ENCODE measurements around the gene HOXA4. TPM values are rescaled to one million over a fixed set of nuclear protein-coding genes. Genes with fewer than 3 reads are reported as not detected.

HOXA4 gene
- total and polyA plus RNA-seq, 3 donors from 2014 or later, result 1.7 to 3.4 (median 3.3) TPM

DNA sequence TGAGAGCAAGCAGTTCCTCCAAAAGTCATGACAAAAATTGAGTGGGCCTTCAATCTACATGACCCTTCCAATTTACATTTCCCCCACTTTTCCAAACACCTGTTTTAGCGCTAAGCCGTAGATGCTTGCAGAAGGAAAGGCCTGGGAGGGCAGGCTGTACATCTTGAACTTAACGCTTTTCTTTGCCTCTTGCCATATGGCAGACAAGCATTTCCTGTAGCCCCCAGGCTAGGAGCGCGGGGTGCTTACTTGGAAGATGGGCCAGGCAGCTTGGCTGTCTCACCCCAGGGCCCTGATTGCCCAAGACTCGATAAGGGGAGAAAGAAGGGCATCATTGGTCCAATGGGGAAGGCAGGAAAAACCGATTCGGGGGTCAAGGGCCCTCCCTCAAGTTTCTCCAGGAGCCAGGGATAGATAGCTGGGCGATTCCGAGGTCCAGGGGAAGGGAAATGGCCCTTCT lies 41.8 kb upstream of the HOXA4 start:
- WGBS, 2 donors, result 18 to 19% methylated on average over 9 to 10 of the region's 10 CpGs
- intact Hi-C loops (cut with DNase I; ENCODE audit: low total_unique reads), result no loop called here
- no peaks in the 10 kb centered on the region for H3K36me3 ChIP-seq (ENCODE audit: low read depth, missing control alignments)
- no peak for DNase-seq
- H3K4me3 ChIP-seq, result no peak overlapping the region
- H3K9me3 ChIP-seq, result no peaks in the 10 kb centered on the region
- H3K27me3 ChIP-seq, result no peaks in the 10 kb centered on the region
- no peak overlapping the region for H3K27ac ChIP-seq
- peaks cover 12% of the 10 kb centered on the region for H3K4me1 ChIP-seq
- TF ChIP-seq POLR2A (IDR thresholded peaks at IDR 0.05), result no peak
- TF ChIP-seq, protein P1, sequence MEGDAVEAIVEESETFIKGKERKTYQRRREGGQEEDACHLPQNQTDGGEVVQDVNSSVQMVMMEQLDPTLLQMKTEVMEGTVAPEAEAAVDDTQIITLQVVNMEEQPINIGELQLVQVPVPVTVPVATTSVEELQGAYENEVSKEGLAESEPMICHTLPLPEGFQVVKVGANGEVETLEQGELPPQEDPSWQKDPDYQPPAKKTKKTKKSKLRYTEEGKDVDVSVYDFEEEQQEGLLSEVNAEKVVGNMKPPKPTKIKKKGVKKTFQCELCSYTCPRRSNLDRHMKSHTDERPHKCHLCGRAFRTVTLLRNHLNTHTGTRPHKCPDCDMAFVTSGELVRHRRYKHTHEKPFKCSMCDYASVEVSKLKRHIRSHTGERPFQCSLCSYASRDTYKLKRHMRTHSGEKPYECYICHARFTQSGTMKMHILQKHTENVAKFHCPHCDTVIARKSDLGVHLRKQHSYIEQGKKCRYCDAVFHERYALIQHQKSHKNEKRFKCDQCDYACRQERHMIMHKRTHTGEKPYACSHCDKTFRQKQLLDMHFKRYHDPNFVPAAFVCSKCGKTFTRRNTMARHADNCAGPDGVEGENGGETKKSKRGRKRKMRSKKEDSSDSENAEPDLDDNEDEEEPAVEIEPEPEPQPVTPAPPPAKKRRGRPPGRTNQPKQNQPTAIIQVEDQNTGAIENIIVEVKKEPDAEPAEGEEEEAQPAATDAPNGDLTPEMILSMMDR (IDR thresholded peaks at IDR 0.05), result no peak

DNA sequence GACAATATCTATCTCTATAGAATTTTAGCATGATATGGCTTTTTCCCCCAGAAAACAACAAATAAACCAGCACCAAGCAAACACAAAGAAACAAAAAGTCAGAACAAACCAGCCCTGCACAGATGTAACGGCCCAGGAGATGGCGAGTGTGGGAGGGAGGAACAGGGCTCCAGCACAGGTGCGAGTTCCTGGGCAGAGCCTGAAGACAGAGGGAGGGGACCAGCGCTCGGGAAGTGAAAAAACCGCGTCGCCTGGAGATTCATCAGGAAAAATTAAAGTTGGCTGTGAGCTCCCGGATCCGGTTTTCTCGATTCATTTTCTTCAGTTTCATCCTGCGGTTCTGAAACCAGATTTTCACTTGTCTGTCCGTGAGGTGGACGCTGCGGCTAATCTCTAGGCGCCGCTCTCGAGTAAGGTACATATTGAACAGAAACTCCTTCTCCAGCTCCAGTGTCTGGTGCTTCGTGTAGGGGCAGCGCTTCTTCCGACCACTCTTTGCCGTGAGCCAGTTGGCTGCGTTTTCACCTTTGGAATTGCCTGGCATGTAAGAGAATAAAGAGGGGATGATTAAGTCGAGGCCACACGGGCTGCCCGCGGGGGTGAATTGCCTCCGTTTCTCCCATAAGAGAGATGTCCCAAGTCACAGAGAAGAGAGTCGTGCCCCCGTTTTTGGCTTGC lies 41.2 kb upstream of the HOXA4 start:
- no peak for DNase-seq
- no peaks in the 10 kb centered on the region for H3K9me3 ChIP-seq
- H3K4me1 ChIP-seq, result peaks cover 12% of the 10 kb centered on the region
- TF ChIP-seq, protein P1 (IDR thresholded peaks at IDR 0.05), result no peak
- no peak for TF ChIP-seq POLR2A (IDR thresholded peaks at IDR 0.05)
- H3K4me3 ChIP-seq, result no peak overlapping the region
- H3K36me3 ChIP-seq (ENCODE audit: low read depth, missing control alignments), result no peaks in the 10 kb centered on the region
- 12 to 13% methylated on average over 30 of the region's 30 CpGs for WGBS, 2 donors
- H3K27me3 ChIP-seq, result peaks cover under 1% of the 10 kb centered on the region
- intact Hi-C loops (cut with DNase I; ENCODE audit: low total_unique reads), result no loop called here
- H3K27ac ChIP-seq, result no peak overlapping the region

DNA sequence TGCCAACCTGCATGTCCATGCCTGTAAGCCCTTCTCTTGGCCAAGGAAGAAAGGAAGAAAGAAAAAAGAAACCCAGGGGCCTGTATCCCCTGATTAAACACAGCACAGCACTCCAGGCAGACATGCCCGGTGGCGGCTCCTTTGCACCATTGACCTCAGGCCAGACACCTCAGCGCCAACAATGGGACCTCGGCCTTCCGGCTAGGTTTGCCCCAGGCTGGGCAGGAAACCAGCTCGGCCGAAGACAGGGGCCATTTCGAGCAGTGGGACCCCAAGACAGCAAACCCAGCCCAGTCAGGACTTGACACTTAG lies 40.7 kb upstream of the HOXA4 start:
- Histone ChIP-seq H3K4me1 (peaks cover 12% of the 10 kb centered on the region), H3K36me3 (ENCODE audit: low read depth, missing control alignments) (no peaks in the 10 kb centered on the region), H3K9me3 (no peaks in the 10 kb centered on the region), H3K27me3 (peaks cover 4% of the 10 kb centered on the region), H3K4me3 (no peak overlapping the region), H3K27ac (no peak overlapping the region)
- DNase-seq, result no peak
- TF ChIP-seq, protein P1 (IDR thresholded peaks at IDR 0.05), result no peak
- TF ChIP-seq POLR2A (IDR thresholded peaks at IDR 0.05), result no peak
- intact Hi-C loops (cut with DNase I; ENCODE audit: low total_unique reads), result no loop called here
- WGBS, 2 donors, result 43 to 51% methylated on average over 8 of the region's 8 CpGs

DNA sequence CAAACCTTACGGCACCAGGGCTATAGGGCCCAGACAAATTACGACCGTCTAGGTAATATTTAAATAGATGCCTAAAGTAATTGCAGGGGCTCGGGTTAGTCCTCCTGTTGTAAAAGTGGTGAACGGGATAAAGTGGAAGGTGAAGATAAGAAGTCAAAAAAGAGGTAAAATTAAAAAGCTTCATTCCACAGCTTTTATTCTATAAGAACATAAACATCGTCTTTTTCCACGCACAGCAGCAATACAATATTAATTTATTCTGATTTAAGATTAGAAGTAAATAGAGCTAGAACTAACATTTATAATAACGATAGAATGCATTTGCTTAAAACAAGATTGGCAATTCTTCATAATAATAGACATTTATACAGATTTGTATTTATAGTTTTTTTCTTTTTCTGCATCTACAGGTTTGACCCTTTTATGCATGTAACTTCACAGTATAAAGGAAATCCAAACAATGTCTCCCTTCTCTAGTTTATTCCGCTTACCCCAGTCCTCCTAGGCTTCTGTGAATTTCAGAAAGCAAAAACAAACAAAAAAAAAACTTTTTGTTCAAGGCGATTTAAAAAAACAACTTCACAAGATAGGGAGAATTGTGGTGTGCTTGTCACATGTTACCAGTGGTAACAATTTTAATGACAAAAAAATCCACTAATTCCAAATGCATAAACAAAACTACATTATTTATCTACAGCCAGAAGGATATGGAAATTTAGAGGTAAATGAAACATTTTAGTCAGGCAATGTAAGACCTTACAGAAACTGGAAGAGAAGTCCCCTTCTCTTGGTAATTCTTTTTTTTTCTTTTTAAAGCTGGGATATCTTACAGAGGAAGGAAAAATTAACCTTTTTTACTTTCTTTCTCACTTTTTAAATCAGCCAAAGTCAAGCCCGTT lies 40.1 kb upstream of the HOXA4 start:
- H3K9me3 ChIP-seq, result no peaks in the 10 kb centered on the region
- peaks cover 12% of the 10 kb centered on the region for H3K4me1 ChIP-seq
- no peak overlapping the region for H3K4me3 ChIP-seq
- intact Hi-C loops (cut with DNase I; ENCODE audit: low total_unique reads), result no loop called here
- no peak for DNase-seq
- H3K27me3 ChIP-seq, result peaks cover 4% of the 10 kb centered on the region
- no peak for TF ChIP-seq POLR2A (IDR thresholded peaks at IDR 0.05)
- TF ChIP-seq, protein P1 (IDR thresholded peaks at IDR 0.05), result no peak
- H3K27ac ChIP-seq, result no peak overlapping the region
- H3K36me3 ChIP-seq (ENCODE audit: low read depth, missing control alignments), result no peaks in the 10 kb centered on the region
- 42 to 48% methylated on average over 11 of the region's 11 CpGs for WGBS, 2 donors
